ENCODE results near the gene NOTUM.
A peak's percentile ranks its signal among the peaks of the same experiment; 100 is the strongest.

DNA sequence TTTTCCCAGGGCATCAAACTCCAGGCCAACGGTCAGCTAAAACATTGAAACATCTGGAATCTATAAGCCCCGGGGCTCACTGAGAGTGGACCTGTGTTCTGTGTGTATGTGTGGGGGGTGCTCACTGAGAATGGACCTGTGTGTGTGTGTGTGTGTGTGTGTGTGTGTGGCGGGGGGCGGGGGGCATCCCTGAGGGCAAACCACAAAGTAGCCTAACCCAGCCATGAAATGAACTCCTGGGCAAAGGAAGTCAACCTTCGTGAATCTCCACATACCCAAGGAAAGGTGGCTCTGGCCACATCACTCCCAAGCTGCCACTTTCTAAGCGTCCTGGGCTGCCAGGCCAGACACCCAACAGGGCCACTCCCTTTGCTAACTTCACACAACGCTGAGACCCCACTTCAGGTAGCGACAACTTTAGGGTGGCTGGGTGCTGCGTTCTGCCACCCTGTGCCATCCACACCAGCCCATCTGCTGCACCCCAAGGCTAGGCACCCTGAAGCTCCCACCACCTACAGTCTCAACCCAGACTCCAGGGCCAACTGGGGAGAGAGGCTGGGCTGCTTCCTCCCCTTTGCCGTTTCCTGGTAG is 35.0 kb downstream of the NOTUM start:
- TF ChIP-seq, protein P1, sequence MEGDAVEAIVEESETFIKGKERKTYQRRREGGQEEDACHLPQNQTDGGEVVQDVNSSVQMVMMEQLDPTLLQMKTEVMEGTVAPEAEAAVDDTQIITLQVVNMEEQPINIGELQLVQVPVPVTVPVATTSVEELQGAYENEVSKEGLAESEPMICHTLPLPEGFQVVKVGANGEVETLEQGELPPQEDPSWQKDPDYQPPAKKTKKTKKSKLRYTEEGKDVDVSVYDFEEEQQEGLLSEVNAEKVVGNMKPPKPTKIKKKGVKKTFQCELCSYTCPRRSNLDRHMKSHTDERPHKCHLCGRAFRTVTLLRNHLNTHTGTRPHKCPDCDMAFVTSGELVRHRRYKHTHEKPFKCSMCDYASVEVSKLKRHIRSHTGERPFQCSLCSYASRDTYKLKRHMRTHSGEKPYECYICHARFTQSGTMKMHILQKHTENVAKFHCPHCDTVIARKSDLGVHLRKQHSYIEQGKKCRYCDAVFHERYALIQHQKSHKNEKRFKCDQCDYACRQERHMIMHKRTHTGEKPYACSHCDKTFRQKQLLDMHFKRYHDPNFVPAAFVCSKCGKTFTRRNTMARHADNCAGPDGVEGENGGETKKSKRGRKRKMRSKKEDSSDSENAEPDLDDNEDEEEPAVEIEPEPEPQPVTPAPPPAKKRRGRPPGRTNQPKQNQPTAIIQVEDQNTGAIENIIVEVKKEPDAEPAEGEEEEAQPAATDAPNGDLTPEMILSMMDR (IDR thresholded peaks at IDR 0.05), result peak in 1 of 3 donors; percentile 8
- TF ChIP-seq POLR2A (IDR thresholded peaks at IDR 0.05), result no peak
